Midbrain (tissue), 1 donor: Measurements from ENCODE around the gene DAGLA.

Experiments
- DNase-seq: peaks from one replicate; lab custom pipeline; 2025; lab: John Stamatoyannopoulos, UW

DAGLA gene

GRCh38 chr11:61765550-61766253 is 85.5 kb downstream of the DAGLA start:
- no peak for DNase-seq

GRCh38 chr11:61766353-61766841 is 86.2 kb downstream of the DAGLA start:
- no peak for DNase-seq

- DNase-seq: no peak
Measured at GRCh38 chr11:61768376-61769076, 88.3 kb downstream of the DAGLA start.

- DNase-seq: no peak
Measured at GRCh38 chr11:61769169-61769920, 89.2 kb downstream of the DAGLA start.

- no peak for DNase-seq
Measured at GRCh38 chr11:61769946-61770683, 89.9 kb downstream of the DAGLA start.

- DNase-seq: no peak
Measured at GRCh38 chr11:61771195-61771894, 91.2 kb downstream of the DAGLA start.

- no peak for DNase-seq
Measured at GRCh38 chr11:61771985-61772455, 91.8 kb downstream of the DAGLA start.

- no peak for DNase-seq
Measured at GRCh38 chr11:61773356-61773755, 93.2 kb downstream of the DAGLA start.

GRCh38 chr11:61773809-61774208 is 93.6 kb downstream of the DAGLA start:
- no peak for DNase-seq

GRCh38 chr11:61774411-61774810 is 94.2 kb downstream of the DAGLA start:
- DNase-seq: no peak

GRCh38 chr11:61775106-61775505 is 94.9 kb downstream of the DAGLA start:
- no peak for DNase-seq

GRCh38 chr11:61775606-61776554 is 95.7 kb downstream of the DAGLA start:
- DNase-seq: no peak

- DNase-seq: peak; percentile 56
Measured at GRCh38 chr11:61776561-61777075, 96.4 kb downstream of the DAGLA start.

GRCh38 chr11:61777234-61778090 is 97.3 kb downstream of the DAGLA start:
- peak; percentile 22 for DNase-seq

- no peak for DNase-seq
Measured at GRCh38 chr11:61778357-61778886, 98.2 kb downstream of the DAGLA start.

GRCh38 chr11:61778920-61779650 is 98.9 kb downstream of the DAGLA start:
- no peak for DNase-seq

GRCh38 chr11:61779666-61780525 is 99.7 kb downstream of the DAGLA start:
- no peak for DNase-seq
